Esophagus muscularis mucosa (tissue), 3 donors: ENCODE results near the gene KLHL10.

Experiments
- CTCF ChIP-seq, 3 experiments: fragments of 200-600 bp in 2 of 3; fragments of 450-650 bp in 1 of 3; sonication (generic) in 2 of 3; IDR thresholded peaks; one replicate each; pipeline ENCODE4 v1.5.1; 2017 to 2019; ENCODE audit warnings: antibody characterized with exemption in 3 of 3, mild to moderate bottlenecking in 2 of 3, moderate library complexity in 1 of 3
- POLR2A ChIP-seq: fragments of 450-650 bp; IDR thresholded peaks from one replicate; pipeline ENCODE4 v1.6.1; 2017; ENCODE audit warnings: antibody characterized with exemption, moderate library complexity, mild to moderate bottlenecking, low read depth
- POLR2AphosphoS5 ChIP-seq, 2 donors: sonication (generic); formaldehyde crosslinking; IDR thresholded peaks; one replicate each; pipeline ENCODE4 v1.6.1; 2017; ENCODE audit warnings: antibody characterized with exemption in 2 of 2

- no peak for TF ChIP-seq CTCF (IDR thresholded peaks at IDR 0.05)
- no peak for TF ChIP-seq POLR2A
- no peak for TF ChIP-seq POLR2AphosphoS5 (IDR thresholded peaks at IDR 0.05)
Observed at GRCh38 chr17:41895617-41896016, 58.0 kb downstream of the KLHL10 start.
